Neural progenitor cell (in vitro differentiated cells): ENCODE results near the gene MOB4.

ENCODE experiments used
- EZH2phosphoT487 ChIP-seq: fragments of 200-600 bp; sonication (generic); IDR thresholded peaks from 2 replicates; pipeline ENCODE4 v1.6.1; 2017; ENCODE audit warnings: antibody characterized with exemption
- TF ChIP-seq, protein P1 (sequence below): fragments of 200-600 bp; sonication (generic); IDR thresholded peaks from 2 replicates; pipeline ENCODE4 v1.5.1; 2017; ENCODE audit warnings: antibody characterized with exemption, mild to moderate bottlenecking

GRCh38 chr2:197539734-197540133, 23.9 kb downstream of the MOB4 start:
- TF ChIP-seq, protein P1, sequence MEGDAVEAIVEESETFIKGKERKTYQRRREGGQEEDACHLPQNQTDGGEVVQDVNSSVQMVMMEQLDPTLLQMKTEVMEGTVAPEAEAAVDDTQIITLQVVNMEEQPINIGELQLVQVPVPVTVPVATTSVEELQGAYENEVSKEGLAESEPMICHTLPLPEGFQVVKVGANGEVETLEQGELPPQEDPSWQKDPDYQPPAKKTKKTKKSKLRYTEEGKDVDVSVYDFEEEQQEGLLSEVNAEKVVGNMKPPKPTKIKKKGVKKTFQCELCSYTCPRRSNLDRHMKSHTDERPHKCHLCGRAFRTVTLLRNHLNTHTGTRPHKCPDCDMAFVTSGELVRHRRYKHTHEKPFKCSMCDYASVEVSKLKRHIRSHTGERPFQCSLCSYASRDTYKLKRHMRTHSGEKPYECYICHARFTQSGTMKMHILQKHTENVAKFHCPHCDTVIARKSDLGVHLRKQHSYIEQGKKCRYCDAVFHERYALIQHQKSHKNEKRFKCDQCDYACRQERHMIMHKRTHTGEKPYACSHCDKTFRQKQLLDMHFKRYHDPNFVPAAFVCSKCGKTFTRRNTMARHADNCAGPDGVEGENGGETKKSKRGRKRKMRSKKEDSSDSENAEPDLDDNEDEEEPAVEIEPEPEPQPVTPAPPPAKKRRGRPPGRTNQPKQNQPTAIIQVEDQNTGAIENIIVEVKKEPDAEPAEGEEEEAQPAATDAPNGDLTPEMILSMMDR = no peak
- no peak for TF ChIP-seq EZH2phosphoT487
